K562 (cell line): Measurements from ENCODE around the gene LRRC10. TPM values are rescaled to one million over a fixed set of nuclear protein-coding genes. Genes with fewer than 3 reads are reported as not detected.

Source experiments
- CBX3 ChIP-seq, 2 experiments: IDR thresholded peaks; 1 replicate in 1 of 2; 2 replicates in 1 of 2; pipeline ENCODE4 v1.6.1; 2012; ENCODE audit warnings: inconsistent platforms in 2 of 2, low read length in 2 of 2, borderline replicate concordance in 1 of 2, control low read depth in 1 of 2
- GABPB1 ChIP-seq: sonication (generic); formaldehyde crosslinking; IDR thresholded peaks from 2 replicates; pipeline ENCODE4 v1.8.0; 2022; ENCODE audit warnings: mild to moderate bottlenecking, missing genetic modification reagents
- ILK ChIP-seq: fragments of 450-650 bp; IDR thresholded peaks from 2 replicates; pipeline ENCODE4 v1.6.1; 2016; ENCODE audit warnings: missing genetic modification characterization, low read depth, mild to moderate bottlenecking, missing compliant biosample characterization, moderate library complexity, borderline replicate concordance
- PATZ1 ChIP-seq: fragments of 250-450 bp; sonication (Bioruptor Pico); IDR thresholded peaks from 2 replicates; pipeline ENCODE4 v1.5.0; 2020; ENCODE audit warnings: mild to moderate bottlenecking, borderline replicate concordance
- PKNOX1 ChIP-seq: fragments of 450-650 bp; IDR thresholded peaks from 2 replicates; pipeline ENCODE4 v1.6.1; 2016
- RHOXF2B ChIP-seq: fragments of 250-450 bp; sonication (Bioruptor Pico); conservative IDR thresholded peaks from 2 replicates; pipeline ENCODE4 v1.5.1; 2021
- SMAD3 ChIP-seq: fragments of 450-650 bp; formaldehyde crosslinking; conservative IDR thresholded peaks from 2 replicates; pipeline ENCODE4 v1.4.0; 2020; ENCODE audit warnings: mild to moderate bottlenecking
- UBTF ChIP-seq, 2 experiments: IDR thresholded peaks; 2 replicates each; pipeline ENCODE4 v1.6.1; 2012; ENCODE audit warnings: improper control_type of control experiment in 2 of 2, low read depth in 2 of 2, low read length in 2 of 2, borderline replicate concordance in 1 of 2
- ZNF408 ChIP-seq: fragments of 250-450 bp; sonication (Bioruptor Pico); IDR thresholded peaks from 2 replicates; pipeline ENCODE4 v1.4.0; 2020; ENCODE audit warnings: low read depth, mild to moderate bottlenecking, moderate library complexity
- ZNF583 ChIP-seq: fragments of 250-450 bp; sonication (Bioruptor Pico); IDR thresholded peaks from 2 replicates; pipeline ENCODE4 v1.4.0; 2020
- ZNF699 ChIP-seq: fragments of 250-450 bp; sonication (Bioruptor Pico); IDR thresholded peaks from 2 replicates; pipeline ENCODE4 v1.8.0; 2021; ENCODE audit warnings: mild to moderate bottlenecking, moderate library complexity; ENCODE audit not compliant: insufficient replicate concordance
- ZNF717 ChIP-seq: fragments of 250-450 bp; sonication (Bioruptor Pico); IDR thresholded peaks from 2 replicates; pipeline ENCODE4 v1.5.0; 2021
- ZNF79 ChIP-seq: fragments of 250-450 bp; sonication (Bioruptor Pico); IDR thresholded peaks from 2 replicates; pipeline ENCODE4 v1.4.0; 2020; ENCODE audit warnings: low read depth, mild to moderate bottlenecking, moderate library complexity
- polyA plus RNA-seq, 8 experiments: library from polyadenylated mRNA; depleted of rRNA in 4 of 8; stranded (reverse) in 5 of 8; unstranded in 3 of 8; fragments of >200 nt; fragmentation: Nextera tagmentation in 2 of 8; fragmentation: Illumina TruSeq in 1 of 8; extraction: Ambion mirVana in 2 of 8; extraction: Trizol in 1 of 8; gene quantifications; 2 replicates each; pipeline versions ENCODE4 v1.2.1 to v1.2.3, GENCODE V29; 2011 to 2014; ENCODE audit warnings: inconsistent platforms in 1 of 8, missing spikeins in 1 of 8
- total RNA-seq, 7 experiments: library from RNA; depleted of rRNA in 6 of 7; stranded (reverse); fragments of >200 nt in 6 of 7; fragmentation: Illumina TruSeq in 2 of 7; extraction: Trizol in 2 of 7; gene quantifications; 2 replicates each; pipeline versions ENCODE4 v1.2.1 to v1.2.3, GENCODE V29; 2011 to 2021; ENCODE audit warnings: low replicate concordance in 1 of 7
- TF ChIP-seq, protein P1 (sequence below): sonication (generic); formaldehyde crosslinking; IDR thresholded peaks from 2 replicates; pipeline ENCODE4 v1.8.0; 2023; ENCODE audit warnings: missing genetic modification reagents, mild to moderate bottlenecking, borderline replicate concordance
- TF ChIP-seq, protein P2 (sequence below): fragments of 450-650 bp; IDR thresholded peaks from 2 replicates; pipeline ENCODE4 v1.6.1; 2016; ENCODE audit warnings: missing biosample characterization, missing genetic modification characterization

Gene LRRC10
- total and polyA plus RNA-seq, 9 of the 15 experiments (the other 6 are each of a cell fraction or from before 2014, with no cell fraction given) = 0.09 TPM; not detected in 8

- TF ChIP-seq UBTF (IDR thresholded peaks at IDR 0.05; ENCODE audit: borderline replicate concordance in 1 of 2, low read depth in 2 of 2, low read length in 2 of 2) = no peak
- no peak for TF ChIP-seq RHOXF2B
- no peak for TF ChIP-seq ZNF717 (CRISPR knock-in tag)
- no peak for TF ChIP-seq ZNF408 (CRISPR knock-in tag)
- TF ChIP-seq SMAD3 (CRISPR knock-in tag) = peak; percentile 94
- no peak for TF ChIP-seq ZNF79 (CRISPR knock-in tag)
- TF ChIP-seq ZNF583 = peak; percentile 93
- TF ChIP-seq PKNOX1 = peak; percentile 32; the same call in 1 of the 2 replicates
- TF ChIP-seq PATZ1 = no peak
- TF ChIP-seq, protein P1, sequence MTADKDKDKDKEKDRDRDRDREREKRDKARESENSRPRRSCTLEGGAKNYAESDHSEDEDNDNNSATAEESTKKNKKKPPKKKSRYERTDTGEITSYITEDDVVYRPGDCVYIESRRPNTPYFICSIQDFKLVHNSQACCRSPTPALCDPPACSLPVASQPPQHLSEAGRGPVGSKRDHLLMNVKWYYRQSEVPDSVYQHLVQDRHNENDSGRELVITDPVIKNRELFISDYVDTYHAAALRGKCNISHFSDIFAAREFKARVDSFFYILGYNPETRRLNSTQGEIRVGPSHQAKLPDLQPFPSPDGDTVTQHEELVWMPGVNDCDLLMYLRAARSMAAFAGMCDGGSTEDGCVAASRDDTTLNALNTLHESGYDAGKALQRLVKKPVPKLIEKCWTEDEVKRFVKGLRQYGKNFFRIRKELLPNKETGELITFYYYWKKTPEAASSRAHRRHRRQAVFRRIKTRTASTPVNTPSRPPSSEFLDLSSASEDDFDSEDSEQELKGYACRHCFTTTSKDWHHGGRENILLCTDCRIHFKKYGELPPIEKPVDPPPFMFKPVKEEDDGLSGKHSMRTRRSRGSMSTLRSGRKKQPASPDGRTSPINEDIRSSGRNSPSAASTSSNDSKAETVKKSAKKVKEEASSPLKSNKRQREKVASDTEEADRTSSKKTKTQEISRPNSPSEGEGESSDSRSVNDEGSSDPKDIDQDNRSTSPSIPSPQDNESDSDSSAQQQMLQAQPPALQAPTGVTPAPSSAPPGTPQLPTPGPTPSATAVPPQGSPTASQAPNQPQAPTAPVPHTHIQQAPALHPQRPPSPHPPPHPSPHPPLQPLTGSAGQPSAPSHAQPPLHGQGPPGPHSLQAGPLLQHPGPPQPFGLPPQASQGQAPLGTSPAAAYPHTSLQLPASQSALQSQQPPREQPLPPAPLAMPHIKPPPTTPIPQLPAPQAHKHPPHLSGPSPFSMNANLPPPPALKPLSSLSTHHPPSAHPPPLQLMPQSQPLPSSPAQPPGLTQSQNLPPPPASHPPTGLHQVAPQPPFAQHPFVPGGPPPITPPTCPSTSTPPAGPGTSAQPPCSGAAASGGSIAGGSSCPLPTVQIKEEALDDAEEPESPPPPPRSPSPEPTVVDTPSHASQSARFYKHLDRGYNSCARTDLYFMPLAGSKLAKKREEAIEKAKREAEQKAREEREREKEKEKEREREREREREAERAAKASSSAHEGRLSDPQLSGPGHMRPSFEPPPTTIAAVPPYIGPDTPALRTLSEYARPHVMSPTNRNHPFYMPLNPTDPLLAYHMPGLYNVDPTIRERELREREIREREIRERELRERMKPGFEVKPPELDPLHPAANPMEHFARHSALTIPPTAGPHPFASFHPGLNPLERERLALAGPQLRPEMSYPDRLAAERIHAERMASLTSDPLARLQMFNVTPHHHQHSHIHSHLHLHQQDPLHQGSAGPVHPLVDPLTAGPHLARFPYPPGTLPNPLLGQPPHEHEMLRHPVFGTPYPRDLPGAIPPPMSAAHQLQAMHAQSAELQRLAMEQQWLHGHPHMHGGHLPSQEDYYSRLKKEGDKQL = no peak; the same call in 1 of the 2 replicates
- TF ChIP-seq CBX3 (IDR thresholded peaks at IDR 0.05; ENCODE audit: borderline replicate concordance in 1 of 2, low read length in 2 of 2) = peak in 1 of 2 experiments; percentile 91; a peak in 1 of 3 replicates
- TF ChIP-seq, protein P2, sequence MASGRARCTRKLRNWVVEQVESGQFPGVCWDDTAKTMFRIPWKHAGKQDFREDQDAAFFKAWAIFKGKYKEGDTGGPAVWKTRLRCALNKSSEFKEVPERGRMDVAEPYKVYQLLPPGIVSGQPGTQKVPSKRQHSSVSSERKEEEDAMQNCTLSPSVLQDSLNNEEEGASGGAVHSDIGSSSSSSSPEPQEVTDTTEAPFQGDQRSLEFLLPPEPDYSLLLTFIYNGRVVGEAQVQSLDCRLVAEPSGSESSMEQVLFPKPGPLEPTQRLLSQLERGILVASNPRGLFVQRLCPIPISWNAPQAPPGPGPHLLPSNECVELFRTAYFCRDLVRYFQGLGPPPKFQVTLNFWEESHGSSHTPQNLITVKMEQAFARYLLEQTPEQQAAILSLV (tag) = peak; percentile 72
- TF ChIP-seq ILK = no peak
- no peak for TF ChIP-seq ZNF699 (CRISPR knock-in tag)
- TF ChIP-seq GABPB1 (CRISPR knock-in tag) = no peak
Measured at GRCh38 chr12:69623970-69624369, 13.3 kb upstream of the LRRC10 start (continued).
